ENCODE data around the gene CROCC2.

CROCC2 gene

DNA sequence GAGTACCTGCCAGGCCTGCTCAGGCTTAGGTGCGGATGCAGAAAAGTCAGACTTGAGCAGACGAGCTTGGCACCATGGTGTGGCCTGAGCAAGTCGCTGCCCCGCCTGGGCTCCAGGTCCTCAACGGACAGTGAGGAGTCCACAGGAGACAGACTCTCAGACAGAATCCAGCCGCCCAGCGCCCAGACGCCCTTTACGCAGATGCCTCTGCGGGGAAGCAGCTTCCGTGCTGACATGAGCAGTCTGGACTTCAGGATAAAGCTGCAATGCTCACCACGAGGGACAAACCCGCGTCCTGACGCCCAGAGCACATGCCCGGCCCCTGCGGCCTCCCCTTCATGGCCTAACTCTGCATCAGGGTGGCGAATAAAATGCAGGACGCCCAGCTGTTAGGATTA, 6.7 kb upstream of the CROCC2 start:
- ChIA-PET CTCF (interaction anchor here (5.7 kb wide), 1 partner anchor 14 kb away, joined by 42 read pairs; no protein-coding TSS in a partner anchor), POLR2A (no interaction called here)
- TF ChIP-seq, protein P1, sequence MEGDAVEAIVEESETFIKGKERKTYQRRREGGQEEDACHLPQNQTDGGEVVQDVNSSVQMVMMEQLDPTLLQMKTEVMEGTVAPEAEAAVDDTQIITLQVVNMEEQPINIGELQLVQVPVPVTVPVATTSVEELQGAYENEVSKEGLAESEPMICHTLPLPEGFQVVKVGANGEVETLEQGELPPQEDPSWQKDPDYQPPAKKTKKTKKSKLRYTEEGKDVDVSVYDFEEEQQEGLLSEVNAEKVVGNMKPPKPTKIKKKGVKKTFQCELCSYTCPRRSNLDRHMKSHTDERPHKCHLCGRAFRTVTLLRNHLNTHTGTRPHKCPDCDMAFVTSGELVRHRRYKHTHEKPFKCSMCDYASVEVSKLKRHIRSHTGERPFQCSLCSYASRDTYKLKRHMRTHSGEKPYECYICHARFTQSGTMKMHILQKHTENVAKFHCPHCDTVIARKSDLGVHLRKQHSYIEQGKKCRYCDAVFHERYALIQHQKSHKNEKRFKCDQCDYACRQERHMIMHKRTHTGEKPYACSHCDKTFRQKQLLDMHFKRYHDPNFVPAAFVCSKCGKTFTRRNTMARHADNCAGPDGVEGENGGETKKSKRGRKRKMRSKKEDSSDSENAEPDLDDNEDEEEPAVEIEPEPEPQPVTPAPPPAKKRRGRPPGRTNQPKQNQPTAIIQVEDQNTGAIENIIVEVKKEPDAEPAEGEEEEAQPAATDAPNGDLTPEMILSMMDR (IDR thresholded peaks at IDR 0.05; ENCODE audit: insufficient read depth, low read length, missing control alignments): no peak

GRCh38 chr2:240900141-240900860, 5.8 kb upstream of the CROCC2 start:
- CTCF ChIA-PET: interaction anchor here (5.7 kb wide), 1 partner anchor 14 kb away, joined by 42 read pairs; no protein-coding TSS in a partner anchor
- TF ChIP-seq, protein P1 (IDR thresholded peaks at IDR 0.05; ENCODE audit: insufficient read depth, low read length, missing control alignments): no peak
- POLR2A ChIA-PET: no interaction called here
- H3K4me3 ChIP-seq (ENCODE audit: low read depth, low read length): no peak overlapping the region
- no peak for DNase-seq (ENCODE audit: low read depth, low spot score)

More for the DNA sequence above, 6.7 kb upstream of the CROCC2 start:
- H3K4me3 ChIP-seq (ENCODE audit: low read depth, low read length): no peak overlapping the region
- no peak for DNase-seq (ENCODE audit: low read depth, low spot score)

DNA sequence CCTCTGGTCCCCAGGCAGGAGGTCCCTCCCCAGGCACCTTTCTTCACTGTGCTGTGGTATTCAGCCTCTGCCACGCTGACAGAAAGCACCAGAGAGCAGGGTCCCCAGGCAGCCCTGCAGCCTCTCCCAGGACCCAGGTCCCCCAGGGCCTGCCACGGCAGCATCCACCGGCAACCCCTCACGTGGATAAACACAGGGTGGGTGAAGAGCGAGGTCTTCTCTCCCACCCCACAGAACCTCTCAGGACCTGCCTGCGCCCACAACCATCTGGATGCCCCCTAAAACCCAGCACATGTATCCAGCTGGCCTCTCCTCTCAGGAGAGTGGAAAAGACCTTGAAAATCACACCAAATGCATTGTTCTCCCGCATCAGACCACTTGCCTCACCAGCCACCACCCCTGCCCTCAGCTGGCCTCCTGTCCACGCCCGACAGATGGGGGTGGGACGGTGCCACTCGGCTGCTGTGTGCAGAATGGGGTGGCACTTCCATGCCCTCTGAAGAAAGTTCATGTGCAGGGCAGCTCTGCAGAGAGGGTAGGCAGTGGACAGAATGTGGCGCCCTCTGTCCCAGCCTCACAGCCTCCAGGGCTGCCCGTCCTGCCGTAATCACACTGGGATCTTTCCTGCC, 4.0 kb upstream of the CROCC2 start:
- CTCF ChIA-PET: interaction anchor here (1.2 to 1.7 kb wide), 2 partner anchors 10 to 13 kb away, joined by 4 read pairs; no protein-coding TSS in a partner anchor
- no peak overlapping the region for H3K4me3 ChIP-seq (ENCODE audit: low read depth, low read length)
- POLR2A ChIA-PET: no interaction called here
- TF ChIP-seq, protein P1 (IDR thresholded peaks at IDR 0.05; ENCODE audit: insufficient read depth, low read length, missing control alignments): no peak
- no peak for DNase-seq (ENCODE audit: low read depth, low spot score)

- TF ChIP-seq, protein P1 (IDR thresholded peaks at IDR 0.05; ENCODE audit: insufficient read depth, low read length, missing control alignments): no peak
- ChIA-PET CTCF (interaction anchor here (1.2 to 1.9 kb wide), 3 partner anchors 10 to 12 kb away, joined by 4 to 7 read pairs (median 4); no protein-coding TSS in a partner anchor), POLR2A (no interaction called here)
- DNase-seq (ENCODE audit: low read depth, low spot score): no peak
- H3K4me3 ChIP-seq (ENCODE audit: low read depth, low read length): no peak overlapping the region
These were observed 3.5 kb upstream of the CROCC2 start for GRCh38 chr2:240902615-240903041.

DNA sequence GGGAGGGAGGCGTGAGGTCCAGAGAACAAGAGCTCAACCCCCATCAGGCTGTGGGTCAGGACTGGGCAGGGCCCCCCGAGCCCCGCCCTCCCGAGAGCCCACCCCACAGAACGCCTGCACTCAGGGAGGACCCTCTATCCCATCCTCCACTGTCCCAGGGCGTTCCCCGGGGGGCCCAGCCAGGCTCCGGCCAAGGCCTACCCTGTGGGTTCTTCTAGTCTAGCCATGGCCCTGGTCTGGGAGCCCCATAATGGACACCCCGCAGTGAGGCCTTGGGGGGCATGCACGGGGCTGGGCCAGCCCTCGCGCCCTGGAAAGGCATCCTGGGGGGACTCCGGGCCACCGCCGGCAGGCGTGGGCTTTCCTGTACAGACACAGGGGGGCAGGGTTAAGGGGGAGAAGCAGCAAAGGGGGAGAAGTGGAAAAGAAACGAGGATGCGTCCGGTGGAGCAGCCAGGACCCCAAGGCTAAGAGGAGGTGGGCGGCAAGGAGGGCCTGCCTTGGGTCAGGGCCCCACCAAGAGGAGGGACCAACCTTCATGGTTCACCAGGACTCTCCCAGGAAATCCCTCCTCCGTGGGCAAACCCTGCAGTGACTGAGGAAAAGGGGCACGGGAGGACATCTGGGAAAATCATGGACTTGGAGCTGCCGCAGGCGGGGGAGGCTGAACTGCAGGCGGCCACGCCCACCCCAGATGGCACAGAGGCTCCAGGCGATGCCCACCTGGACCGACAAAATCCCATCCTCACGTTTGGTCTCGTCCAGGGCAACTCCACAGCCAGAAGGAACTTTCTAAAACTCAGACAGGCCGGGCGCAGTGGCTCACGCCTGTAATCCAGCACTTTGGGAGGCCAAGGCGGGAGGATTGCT, 2.7 kb upstream of the CROCC2 start:
- no peak for DNase-seq (ENCODE audit: low read depth, low spot score)
- no peak overlapping the region for H3K4me3 ChIP-seq (ENCODE audit: low read depth, low read length)
- ChIA-PET CTCF (interaction anchor here (1.9 kb wide), 1 partner anchor 11 kb away, joined by 7 read pairs; no protein-coding TSS in a partner anchor), POLR2A (no interaction called here)
- TF ChIP-seq, protein P1 (IDR thresholded peaks at IDR 0.05; ENCODE audit: insufficient read depth, low read length, missing control alignments): no peak
